Measurements from ENCODE around the gene SULT1C4.

- TF ChIP-seq, protein P1, sequence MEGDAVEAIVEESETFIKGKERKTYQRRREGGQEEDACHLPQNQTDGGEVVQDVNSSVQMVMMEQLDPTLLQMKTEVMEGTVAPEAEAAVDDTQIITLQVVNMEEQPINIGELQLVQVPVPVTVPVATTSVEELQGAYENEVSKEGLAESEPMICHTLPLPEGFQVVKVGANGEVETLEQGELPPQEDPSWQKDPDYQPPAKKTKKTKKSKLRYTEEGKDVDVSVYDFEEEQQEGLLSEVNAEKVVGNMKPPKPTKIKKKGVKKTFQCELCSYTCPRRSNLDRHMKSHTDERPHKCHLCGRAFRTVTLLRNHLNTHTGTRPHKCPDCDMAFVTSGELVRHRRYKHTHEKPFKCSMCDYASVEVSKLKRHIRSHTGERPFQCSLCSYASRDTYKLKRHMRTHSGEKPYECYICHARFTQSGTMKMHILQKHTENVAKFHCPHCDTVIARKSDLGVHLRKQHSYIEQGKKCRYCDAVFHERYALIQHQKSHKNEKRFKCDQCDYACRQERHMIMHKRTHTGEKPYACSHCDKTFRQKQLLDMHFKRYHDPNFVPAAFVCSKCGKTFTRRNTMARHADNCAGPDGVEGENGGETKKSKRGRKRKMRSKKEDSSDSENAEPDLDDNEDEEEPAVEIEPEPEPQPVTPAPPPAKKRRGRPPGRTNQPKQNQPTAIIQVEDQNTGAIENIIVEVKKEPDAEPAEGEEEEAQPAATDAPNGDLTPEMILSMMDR (conservative IDR thresholded peaks at IDR 0.05; ENCODE audit: low read depth, low read length), result no peak
- TF ChIP-seq EZH2 (IDR thresholded peaks at IDR 0.05; ENCODE audit: borderline replicate concordance, low read depth, low read length, poor library complexity, severe bottlenecking), result no peak
Measured at GRCh38 chr2:108348816-108349570, 28.8 kb upstream of the SULT1C4 start.

Measured in A673 (cell line).